Measurements from ENCODE around the gene PIGO.

GRCh38 chr9:35074141-35074540 is 22.2 kb downstream of the PIGO start:
- no peak for TF ChIP-seq EZH2 (IDR thresholded peaks at IDR 0.05; ENCODE audit: low read depth, unreplicated experiment)
- TF ChIP-seq CTCF (conservative IDR thresholded peaks at IDR 0.05; ENCODE audit: low read depth in 2 of 2) = no peak
- TF ChIP-seq REST (IDR thresholded peaks at IDR 0.05; ENCODE audit: unreplicated experiment) = no peak
- TF ChIP-seq POLR2AphosphoS5 (IDR thresholded peaks at IDR 0.05; ENCODE audit: low read depth) = no peak
- TF ChIP-seq CREB1 (CRISPR knock-in tag; IDR thresholded peaks at IDR 0.05; ENCODE audit: low read depth) = no peak
- no peak for TF ChIP-seq NANOG (IDR thresholded peaks at IDR 0.05; ENCODE audit: borderline replicate concordance)
- no peak for TF ChIP-seq EZH2phosphoT487 (IDR thresholded peaks at IDR 0.05; ENCODE audit: unreplicated experiment)
- no peak for TF ChIP-seq JUNB (IDR thresholded peaks at IDR 0.05; ENCODE audit: unreplicated experiment)
- TF ChIP-seq ETS1 (IDR thresholded peaks at IDR 0.05) = no peak
- no peak for TF ChIP-seq STAT1 (IDR thresholded peaks at IDR 0.05; ENCODE audit: unreplicated experiment)
- TF ChIP-seq ZNF331 (CRISPR knock-in tag; IDR thresholded peaks at IDR 0.05; ENCODE audit: low read depth) = no peak

Measured in GM23338 (cell line).